GM12892 (cell line): ENCODE results near the gene SLC24A3.

Experiments
- POLR2A ChIP-seq: IDR thresholded peaks from 2 replicates; pipeline ENCODE4 v1.6.1; 2011; ENCODE audit warnings: low read depth, low read length, control low read depth
- TAF1 ChIP-seq: IDR thresholded peaks from 2 replicates; pipeline ENCODE4 v1.6.1; 2011; ENCODE audit warnings: low read depth, mild to moderate bottlenecking, control low read depth, low read length, borderline replicate concordance

DNA sequence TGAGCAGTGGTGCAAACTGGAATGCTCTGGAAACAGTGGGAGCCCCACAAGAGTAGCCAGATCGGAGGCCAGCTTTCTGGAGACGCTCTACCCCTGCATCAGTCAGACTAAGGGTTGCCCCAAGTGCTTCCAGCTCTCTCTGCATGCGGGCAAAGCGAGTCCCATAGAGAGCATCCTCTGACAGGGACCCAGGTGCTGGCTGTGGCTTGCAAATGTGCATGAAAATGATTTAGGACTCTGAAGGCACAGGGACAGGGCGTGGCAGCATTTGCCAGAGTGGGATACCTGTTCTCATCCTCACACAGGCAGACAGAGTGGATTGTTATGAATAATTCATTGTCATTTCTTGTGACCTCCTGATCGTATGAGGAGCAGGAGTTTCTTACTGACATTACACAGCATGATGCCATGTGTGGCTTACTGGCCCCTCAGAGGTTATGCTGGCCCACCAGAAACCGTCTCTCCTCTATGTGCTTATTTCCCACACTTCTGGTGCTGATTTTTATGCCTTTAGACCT lies 555.9 kb downstream of the SLC24A3 start:
- TF ChIP-seq POLR2A = no peak
- no peak for TF ChIP-seq TAF1
